K562 (cell line): ENCODE measurements around the gene TSSK2. TPM values are rescaled to one million over a fixed set of nuclear protein-coding genes. Genes with fewer than 3 reads are reported as not detected.

ENCODE experiments used
- CHD2 ChIP-seq: IDR thresholded peaks from 2 replicates; pipeline ENCODE4 v1.6.1; 2011; ENCODE audit warnings: low read depth, low read length
- HMGN3 ChIP-seq: IDR thresholded peaks from 2 replicates; pipeline ENCODE4 v1.6.1; 2011; ENCODE audit warnings: borderline replicate concordance, low read depth, mild to moderate bottlenecking, mixed read lengths, low read length; ENCODE audit not compliant: insufficient read length; ENCODE audit errors: extremely low read depth
- POLR2A ChIP-seq: fragments of 450-650 bp; conservative IDR thresholded peaks from 2 replicates; pipeline ENCODE4 v1.6.1; 2016
- SP1 ChIP-seq: sonication (generic); formaldehyde crosslinking; IDR thresholded peaks from 2 replicates; pipeline ENCODE4 v1.8.1; 2022; ENCODE audit warnings: mild to moderate bottlenecking, missing genetic modification reagents
- SRSF7 ChIP-seq: fragments of 200-400 bp; formaldehyde crosslinking; optimal IDR thresholded peaks from 2 replicates; pipeline ENCODE3; 2017; ENCODE audit warnings: mild to moderate bottlenecking, low read depth, low read length
- TEAD4 ChIP-seq, 2 experiments: sonication (generic) in 1 of 2; formaldehyde crosslinking in 1 of 2; IDR thresholded peaks; 2 replicates each; pipeline versions ENCODE4 v1.6.1 to v1.8.0; 2012 to 2022; ENCODE audit warnings: borderline replicate concordance in 1 of 2, inconsistent platforms in 1 of 2, low read length in 1 of 2, mild to moderate bottlenecking in 1 of 2, missing genetic modification reagents in 1 of 2
- polyA plus RNA-seq, 8 experiments: library from polyadenylated mRNA; depleted of rRNA in 4 of 8; stranded (reverse) in 5 of 8; unstranded in 3 of 8; fragments of >200 nt; fragmentation: Nextera tagmentation in 2 of 8; fragmentation: Illumina TruSeq in 1 of 8; extraction: Ambion mirVana in 2 of 8; extraction: Trizol in 1 of 8; gene quantifications; 2 replicates each; pipeline versions ENCODE4 v1.2.1 to v1.2.3, GENCODE V29; 2011 to 2014; ENCODE audit warnings: inconsistent platforms in 1 of 8, missing spikeins in 1 of 8
- total RNA-seq, 7 experiments: library from RNA; depleted of rRNA in 6 of 7; stranded (reverse); fragments of >200 nt in 6 of 7; fragmentation: Illumina TruSeq in 2 of 7; extraction: Trizol in 2 of 7; gene quantifications; 2 replicates each; pipeline versions ENCODE4 v1.2.1 to v1.2.3, GENCODE V29; 2011 to 2021; ENCODE audit warnings: low replicate concordance in 1 of 7
- TF ChIP-seq, protein P1 (sequence below): sonication (generic); formaldehyde crosslinking; IDR thresholded peaks from 2 replicates; pipeline ENCODE4 v1.8.0; 2022; ENCODE audit warnings: missing genetic modification reagents, mild to moderate bottlenecking, borderline replicate concordance
- TF ChIP-seq, protein P2 (sequence below), 2 experiments: fragments of 200-800 bp in 1 of 2; sonication (Bioruptor generic) in 1 of 2; sonication (generic) in 1 of 2; formaldehyde crosslinking in 1 of 2; IDR thresholded peaks in 1 of 2; conservative IDR thresholded peaks in 1 of 2; 2 replicates each; pipeline versions ENCODE4 v1.5.0 to v1.6.1; 2016 to 2020; ENCODE audit warnings: missing compliant biosample characterization in 1 of 2, missing genetic modification characterization in 1 of 2, missing genetic modification reagents in 1 of 2
- TF ChIP-seq, protein P3 (sequence below): fragments of 450-650 bp; IDR thresholded peaks from 2 replicates; pipeline ENCODE4 v1.6.1; 2016; ENCODE audit warnings: mild to moderate bottlenecking, moderate library complexity

Gene TSSK2
- total and polyA plus RNA-seq, 9 of the 15 experiments (the other 6 are each of a cell fraction or from before 2014, with no cell fraction given), result 0.04 TPM; not detected in 8

DNA sequence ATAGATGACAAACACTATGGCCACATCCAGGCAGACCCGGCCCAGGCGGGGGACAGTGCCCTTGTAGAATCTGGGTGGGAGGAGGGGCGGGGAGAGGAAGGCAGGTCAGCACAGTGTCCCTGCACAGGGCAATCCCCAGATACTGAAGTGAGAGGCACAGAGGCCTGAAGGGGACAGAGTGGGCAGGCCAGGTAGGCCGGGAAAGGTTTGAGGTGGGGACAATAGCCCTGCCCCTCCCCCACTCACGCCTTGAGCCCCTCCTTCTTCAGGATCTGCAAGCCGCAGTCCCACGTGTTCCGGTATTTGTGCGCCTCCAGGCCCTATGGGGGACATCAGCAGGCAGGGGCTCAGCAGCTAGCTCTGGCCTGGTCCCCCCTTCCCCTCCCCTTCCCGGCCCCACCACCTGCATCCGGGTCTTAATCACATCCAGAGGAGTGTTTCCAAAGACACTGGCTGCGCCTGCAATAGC is 45.1 kb downstream of the TSSK2 start (continued):
- TF ChIP-seq, protein P1, sequence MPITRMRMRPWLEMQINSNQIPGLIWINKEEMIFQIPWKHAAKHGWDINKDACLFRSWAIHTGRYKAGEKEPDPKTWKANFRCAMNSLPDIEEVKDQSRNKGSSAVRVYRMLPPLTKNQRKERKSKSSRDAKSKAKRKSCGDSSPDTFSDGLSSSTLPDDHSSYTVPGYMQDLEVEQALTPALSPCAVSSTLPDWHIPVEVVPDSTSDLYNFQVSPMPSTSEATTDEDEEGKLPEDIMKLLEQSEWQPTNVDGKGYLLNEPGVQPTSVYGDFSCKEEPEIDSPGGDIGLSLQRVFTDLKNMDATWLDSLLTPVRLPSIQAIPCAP (CRISPR knock-in tag), result no peak
- TF ChIP-seq CHD2 (peak; percentile 62), SRSF7 (no peak), TEAD4 (IDR thresholded peaks at IDR 0.05; ENCODE audit: low read length) (no peak), TEAD4 (CRISPR knock-in tag; IDR thresholded peaks at IDR 0.05; ENCODE audit: borderline replicate concordance) (no peak), HMGN3 (no peak), SP1 (CRISPR knock-in tag) (no peak), POLR2A (no peak)
- TF ChIP-seq, protein P2, sequence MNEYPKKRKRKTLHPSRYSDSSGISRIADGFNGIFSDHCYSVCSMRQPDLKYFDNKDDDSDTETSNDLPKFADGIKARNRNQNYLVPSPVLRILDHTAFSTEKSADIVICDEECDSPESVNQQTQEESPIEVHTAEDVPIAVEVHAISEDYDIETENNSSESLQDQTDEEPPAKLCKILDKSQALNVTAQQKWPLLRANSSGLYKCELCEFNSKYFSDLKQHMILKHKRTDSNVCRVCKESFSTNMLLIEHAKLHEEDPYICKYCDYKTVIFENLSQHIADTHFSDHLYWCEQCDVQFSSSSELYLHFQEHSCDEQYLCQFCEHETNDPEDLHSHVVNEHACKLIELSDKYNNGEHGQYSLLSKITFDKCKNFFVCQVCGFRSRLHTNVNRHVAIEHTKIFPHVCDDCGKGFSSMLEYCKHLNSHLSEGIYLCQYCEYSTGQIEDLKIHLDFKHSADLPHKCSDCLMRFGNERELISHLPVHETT (CRISPR knock-in tag; conservative IDR thresholded peaks at IDR 0.05 in 1 of 2, IDR thresholded peaks at IDR 0.05 in 1 of 2), result no peak
- TF ChIP-seq, protein P3, sequence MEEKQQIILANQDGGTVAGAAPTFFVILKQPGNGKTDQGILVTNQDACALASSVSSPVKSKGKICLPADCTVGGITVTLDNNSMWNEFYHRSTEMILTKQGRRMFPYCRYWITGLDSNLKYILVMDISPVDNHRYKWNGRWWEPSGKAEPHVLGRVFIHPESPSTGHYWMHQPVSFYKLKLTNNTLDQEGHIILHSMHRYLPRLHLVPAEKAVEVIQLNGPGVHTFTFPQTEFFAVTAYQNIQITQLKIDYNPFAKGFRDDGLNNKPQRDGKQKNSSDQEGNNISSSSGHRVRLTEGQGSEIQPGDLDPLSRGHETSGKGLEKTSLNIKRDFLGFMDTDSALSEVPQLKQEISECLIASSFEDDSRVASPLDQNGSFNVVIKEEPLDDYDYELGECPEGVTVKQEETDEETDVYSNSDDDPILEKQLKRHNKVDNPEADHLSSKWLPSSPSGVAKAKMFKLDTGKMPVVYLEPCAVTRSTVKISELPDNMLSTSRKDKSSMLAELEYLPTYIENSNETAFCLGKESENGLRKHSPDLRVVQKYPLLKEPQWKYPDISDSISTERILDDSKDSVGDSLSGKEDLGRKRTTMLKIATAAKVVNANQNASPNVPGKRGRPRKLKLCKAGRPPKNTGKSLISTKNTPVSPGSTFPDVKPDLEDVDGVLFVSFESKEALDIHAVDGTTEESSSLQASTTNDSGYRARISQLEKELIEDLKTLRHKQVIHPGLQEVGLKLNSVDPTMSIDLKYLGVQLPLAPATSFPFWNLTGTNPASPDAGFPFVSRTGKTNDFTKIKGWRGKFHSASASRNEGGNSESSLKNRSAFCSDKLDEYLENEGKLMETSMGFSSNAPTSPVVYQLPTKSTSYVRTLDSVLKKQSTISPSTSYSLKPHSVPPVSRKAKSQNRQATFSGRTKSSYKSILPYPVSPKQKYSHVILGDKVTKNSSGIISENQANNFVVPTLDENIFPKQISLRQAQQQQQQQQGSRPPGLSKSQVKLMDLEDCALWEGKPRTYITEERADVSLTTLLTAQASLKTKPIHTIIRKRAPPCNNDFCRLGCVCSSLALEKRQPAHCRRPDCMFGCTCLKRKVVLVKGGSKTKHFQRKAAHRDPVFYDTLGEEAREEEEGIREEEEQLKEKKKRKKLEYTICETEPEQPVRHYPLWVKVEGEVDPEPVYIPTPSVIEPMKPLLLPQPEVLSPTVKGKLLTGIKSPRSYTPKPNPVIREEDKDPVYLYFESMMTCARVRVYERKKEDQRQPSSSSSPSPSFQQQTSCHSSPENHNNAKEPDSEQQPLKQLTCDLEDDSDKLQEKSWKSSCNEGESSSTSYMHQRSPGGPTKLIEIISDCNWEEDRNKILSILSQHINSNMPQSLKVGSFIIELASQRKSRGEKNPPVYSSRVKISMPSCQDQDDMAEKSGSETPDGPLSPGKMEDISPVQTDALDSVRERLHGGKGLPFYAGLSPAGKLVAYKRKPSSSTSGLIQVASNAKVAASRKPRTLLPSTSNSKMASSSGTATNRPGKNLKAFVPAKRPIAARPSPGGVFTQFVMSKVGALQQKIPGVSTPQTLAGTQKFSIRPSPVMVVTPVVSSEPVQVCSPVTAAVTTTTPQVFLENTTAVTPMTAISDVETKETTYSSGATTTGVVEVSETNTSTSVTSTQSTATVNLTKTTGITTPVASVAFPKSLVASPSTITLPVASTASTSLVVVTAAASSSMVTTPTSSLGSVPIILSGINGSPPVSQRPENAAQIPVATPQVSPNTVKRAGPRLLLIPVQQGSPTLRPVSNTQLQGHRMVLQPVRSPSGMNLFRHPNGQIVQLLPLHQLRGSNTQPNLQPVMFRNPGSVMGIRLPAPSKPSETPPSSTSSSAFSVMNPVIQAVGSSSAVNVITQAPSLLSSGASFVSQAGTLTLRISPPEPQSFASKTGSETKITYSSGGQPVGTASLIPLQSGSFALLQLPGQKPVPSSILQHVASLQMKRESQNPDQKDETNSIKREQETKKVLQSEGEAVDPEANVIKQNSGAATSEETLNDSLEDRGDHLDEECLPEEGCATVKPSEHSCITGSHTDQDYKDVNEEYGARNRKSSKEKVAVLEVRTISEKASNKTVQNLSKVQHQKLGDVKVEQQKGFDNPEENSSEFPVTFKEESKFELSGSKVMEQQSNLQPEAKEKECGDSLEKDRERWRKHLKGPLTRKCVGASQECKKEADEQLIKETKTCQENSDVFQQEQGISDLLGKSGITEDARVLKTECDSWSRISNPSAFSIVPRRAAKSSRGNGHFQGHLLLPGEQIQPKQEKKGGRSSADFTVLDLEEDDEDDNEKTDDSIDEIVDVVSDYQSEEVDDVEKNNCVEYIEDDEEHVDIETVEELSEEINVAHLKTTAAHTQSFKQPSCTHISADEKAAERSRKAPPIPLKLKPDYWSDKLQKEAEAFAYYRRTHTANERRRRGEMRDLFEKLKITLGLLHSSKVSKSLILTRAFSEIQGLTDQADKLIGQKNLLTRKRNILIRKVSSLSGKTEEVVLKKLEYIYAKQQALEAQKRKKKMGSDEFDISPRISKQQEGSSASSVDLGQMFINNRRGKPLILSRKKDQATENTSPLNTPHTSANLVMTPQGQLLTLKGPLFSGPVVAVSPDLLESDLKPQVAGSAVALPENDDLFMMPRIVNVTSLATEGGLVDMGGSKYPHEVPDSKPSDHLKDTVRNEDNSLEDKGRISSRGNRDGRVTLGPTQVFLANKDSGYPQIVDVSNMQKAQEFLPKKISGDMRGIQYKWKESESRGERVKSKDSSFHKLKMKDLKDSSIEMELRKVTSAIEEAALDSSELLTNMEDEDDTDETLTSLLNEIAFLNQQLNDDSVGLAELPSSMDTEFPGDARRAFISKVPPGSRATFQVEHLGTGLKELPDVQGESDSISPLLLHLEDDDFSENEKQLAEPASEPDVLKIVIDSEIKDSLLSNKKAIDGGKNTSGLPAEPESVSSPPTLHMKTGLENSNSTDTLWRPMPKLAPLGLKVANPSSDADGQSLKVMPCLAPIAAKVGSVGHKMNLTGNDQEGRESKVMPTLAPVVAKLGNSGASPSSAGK, result no peak
